Ascending aorta (tissue), 2 donors: Measurements from ENCODE around the gene KLC1. TPM values are rescaled to one million over a fixed set of nuclear protein-coding genes. Genes with fewer than 3 reads are reported as not detected.

Experiments used
- DNase-seq, 2 donors: peaks; one replicate each; pipeline ENCODE4 v3.0.0-alpha.2; 2019; ENCODE audit warnings: low spot score in 2 of 2
- H3K27ac ChIP-seq, 2 donors: fragments of 200-600 bp; sonication (generic); one replicate each; pipeline ENCODE4 v1.5.1; 2016 to 2017; ENCODE audit warnings: mild to moderate bottlenecking in 1 of 2
- H3K27me3 ChIP-seq: fragments of 200-600 bp; sonication (generic); one replicate; pipeline ENCODE4 v1.5.1; 2017
- H3K36me3 ChIP-seq, 2 donors: fragments of 200-600 bp; sonication (generic); one replicate each; pipeline ENCODE4 v1.5.1; 2016
- H3K4me1 ChIP-seq, 2 donors: fragments of 200-600 bp; sonication (generic); one replicate each; pipeline ENCODE4 v1.5.1; 2016 to 2017; ENCODE audit warnings: mild to moderate bottlenecking in 1 of 2
- H3K4me3 ChIP-seq, 2 donors: fragments of 200-600 bp; sonication (generic); one replicate each; pipeline ENCODE4 v1.5.1; 2016 to 2017; ENCODE audit warnings: mild to moderate bottlenecking in 1 of 2
- H3K9me3 ChIP-seq, 2 donors: fragments of 200-600 bp; sonication (generic); one replicate each; pipeline ENCODE4 v1.5.1; 2016
- CTCF ChIP-seq, 3 experiments: fragments of 200-600 bp in 2 of 3; fragments of 450-650 bp in 1 of 3; sonication (generic) in 2 of 3; IDR thresholded peaks; one replicate each; pipeline ENCODE4 v1.5.1; 2016 to 2019; ENCODE audit warnings: antibody characterized with exemption in 3 of 3, mild to moderate bottlenecking in 1 of 3, moderate library complexity in 1 of 3
- intact Hi-C: fragments of 100-400 bp; cut with DNase I; formaldehyde crosslinking; loops from one replicate; pipeline ENCODE4 v1.15.1; 2023
- total RNA-seq: library from RNA; depleted of rRNA; stranded (reverse); fragments of >200 nt; gene quantifications from one replicate; pipeline ENCODE4 v1.1.0, GENCODE V29; 2016

The KLC1 gene
- total RNA-seq, 1 donor from 2014 or later = 302 TPM

DNA sequence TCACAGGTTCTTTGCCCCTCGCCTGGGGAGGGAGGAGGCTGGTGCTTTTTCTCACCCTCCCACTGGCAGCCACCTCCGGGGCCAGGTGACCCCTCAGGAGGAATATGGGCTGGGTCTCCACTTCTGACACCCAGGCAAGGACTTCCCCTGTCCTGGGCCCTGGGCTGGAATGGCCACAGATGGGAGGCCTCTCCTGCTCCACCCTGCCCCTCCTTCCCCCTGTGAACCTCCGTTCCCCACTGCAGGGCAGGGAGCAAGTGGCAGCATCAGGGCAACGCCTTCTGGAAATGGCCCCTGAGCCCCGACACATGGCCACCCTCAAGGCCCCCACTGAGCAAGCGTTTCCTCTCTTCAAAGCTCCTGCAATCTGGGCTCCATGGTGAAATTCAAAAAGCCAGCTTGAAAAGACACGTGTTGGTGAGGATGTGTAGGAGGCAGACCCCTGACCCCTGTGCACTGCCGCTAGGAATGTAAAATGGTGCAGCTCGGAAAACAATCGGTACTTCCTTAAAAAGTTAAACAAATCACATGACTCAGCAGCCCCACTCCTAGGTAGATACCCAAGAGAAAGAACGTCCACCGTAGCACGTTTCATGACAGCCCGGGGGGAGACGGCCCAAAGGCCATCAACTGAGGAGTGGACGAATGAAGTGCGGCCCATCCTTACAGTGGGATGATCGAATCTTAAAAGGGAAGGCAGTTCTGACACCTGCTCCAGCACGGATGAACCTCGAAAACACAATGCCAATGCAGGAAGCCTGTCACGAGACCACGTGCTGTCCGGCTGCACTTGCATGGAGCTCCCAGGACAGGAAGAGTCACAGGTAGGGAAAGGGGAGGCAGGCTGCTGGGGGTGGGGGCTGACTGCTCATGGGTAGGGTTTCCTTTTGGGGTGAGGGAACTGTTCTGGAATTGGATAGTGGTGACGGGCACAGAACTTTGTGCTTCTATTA is 74.7 kb downstream of the KLC1 start:
- TF ChIP-seq CTCF (IDR thresholded peaks at IDR 0.05) = no peak
- H3K36me3 ChIP-seq = peaks cover 60 to 88% of the 10 kb centered on the region in 2 donors

GRCh38 chr14:103704708-103705107 is 75.7 kb downstream of the KLC1 start:
- DNase-seq = no peak
- Histone ChIP-seq H3K36me3 (peaks cover 50 to 78% of the 10 kb centered on the region in 2 donors), H3K4me3 (no peak overlapping the region), H3K27me3 (no peaks in the 10 kb centered on the region), H3K4me1 (peaks cover 12 to 16% of the 10 kb centered on the region in 2 donors), H3K9me3 (no peaks in the 10 kb centered on the region), H3K27ac (no peak overlapping the region)
- intact Hi-C loops = no loop called here
- no peak for TF ChIP-seq CTCF (IDR thresholded peaks at IDR 0.05)

More for the DNA sequence above, 74.7 kb downstream of the KLC1 start:
- Histone ChIP-seq H3K4me1 (peaks cover 12 to 17% of the 10 kb centered on the region in 2 donors), H3K4me3 (no peak overlapping the region), H3K27ac (no peak overlapping the region), H3K27me3 (no peaks in the 10 kb centered on the region), H3K9me3 (no peaks in the 10 kb centered on the region)
- no peak for DNase-seq
- intact Hi-C loops = no loop called here

GRCh38 chr14:103705118-103705503 is 76.1 kb downstream of the KLC1 start:
- Histone ChIP-seq H3K27ac (no peak overlapping the region), H3K36me3 (peaks cover 49 to 75% of the 10 kb centered on the region in 2 donors), H3K27me3 (no peaks in the 10 kb centered on the region), H3K4me3 (no peak overlapping the region), H3K4me1 (peaks cover 9 to 12% of the 10 kb centered on the region in 2 donors), H3K9me3 (no peaks in the 10 kb centered on the region)
- DNase-seq = no peak
- intact Hi-C loops = no loop called here
- no peak for TF ChIP-seq CTCF (IDR thresholded peaks at IDR 0.05)

DNA sequence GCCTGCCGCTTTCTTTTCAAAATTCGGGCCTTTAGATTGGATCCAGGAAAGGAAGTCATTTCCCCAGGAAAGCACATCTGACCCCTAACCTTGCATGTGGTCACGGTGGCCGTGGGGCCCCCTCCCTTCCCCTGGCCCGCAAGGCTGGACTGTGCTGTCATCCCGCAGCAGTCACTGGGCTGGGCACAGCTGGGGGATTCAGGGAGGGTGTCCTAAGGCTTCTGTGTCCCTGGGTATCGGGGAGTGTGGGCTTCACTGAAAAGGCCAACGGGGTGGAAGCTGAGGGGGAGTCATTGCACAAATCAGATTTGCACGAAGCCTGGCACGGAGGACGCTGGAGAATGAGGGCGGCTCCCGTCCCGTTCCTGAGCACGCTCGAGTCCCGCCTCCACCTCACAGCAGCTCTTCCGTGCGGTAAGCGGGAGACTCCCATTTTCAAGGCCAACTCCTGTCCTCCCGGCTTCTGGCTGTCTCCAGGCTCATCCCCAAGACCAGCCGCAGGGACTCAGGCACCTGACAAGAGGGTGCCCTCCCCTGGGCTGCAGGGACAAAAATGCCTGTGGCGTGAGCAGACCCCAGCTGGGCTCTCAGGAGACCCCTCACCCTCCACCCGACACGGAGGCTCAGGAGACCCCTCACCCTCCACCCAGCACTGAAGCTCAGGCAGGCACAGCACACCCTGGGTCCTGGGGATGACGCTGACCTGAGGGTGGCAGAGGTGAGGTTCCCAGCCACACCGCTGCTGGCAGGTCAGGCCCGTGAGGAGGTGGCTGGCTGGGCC is 76.7 kb downstream of the KLC1 start:
- TF ChIP-seq CTCF (IDR thresholded peaks at IDR 0.05) = no peak
- no peak for DNase-seq
- H3K27ac ChIP-seq = no peak overlapping the region
- no peaks in the 10 kb centered on the region for H3K27me3 ChIP-seq
- H3K4me1 ChIP-seq = peaks cover 7 to 9% of the 10 kb centered on the region in 2 donors
- intact Hi-C loops = no loop called here
- no peaks in the 10 kb centered on the region for H3K9me3 ChIP-seq
- peaks cover 46 to 69% of the 10 kb centered on the region in 2 donors for H3K36me3 ChIP-seq
- no peak overlapping the region for H3K4me3 ChIP-seq

DNA sequence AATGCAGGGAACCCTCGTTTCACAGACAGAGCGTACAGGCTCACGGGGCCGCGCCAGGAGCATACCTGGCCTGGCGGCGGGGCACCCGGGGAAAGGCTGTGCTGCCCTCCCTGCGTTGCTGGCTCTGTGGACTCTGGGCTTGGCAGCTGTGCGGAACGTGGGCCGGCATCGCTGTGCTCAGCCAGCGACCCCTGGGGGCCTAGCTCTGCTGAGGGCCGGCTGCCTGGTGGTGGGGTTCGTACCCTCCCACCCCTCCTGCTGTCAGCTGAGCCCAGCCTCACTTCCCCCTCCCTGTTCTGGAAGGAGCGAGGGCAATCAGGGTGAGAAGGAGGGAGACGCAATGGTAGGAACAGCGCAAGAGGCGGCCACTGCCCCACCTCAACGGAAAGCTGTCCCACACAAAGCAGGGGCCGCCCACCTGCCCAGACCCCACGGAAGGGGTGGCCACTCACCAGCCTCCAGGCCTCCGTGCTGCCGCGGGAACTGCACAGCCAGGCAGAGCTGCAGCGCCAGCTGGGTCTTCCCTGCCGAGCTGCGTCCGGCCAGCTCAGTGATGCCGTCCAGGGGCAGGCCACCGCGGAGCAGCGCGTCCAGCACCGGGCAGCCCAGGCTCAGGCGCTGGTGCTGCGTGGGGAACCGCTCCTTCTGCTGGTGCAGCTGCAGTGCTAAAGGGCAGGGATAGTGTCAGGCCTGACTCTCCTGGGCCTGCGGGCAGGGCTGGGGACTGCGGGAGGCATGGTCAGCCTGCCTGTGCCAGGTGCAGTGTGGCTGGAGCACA is 77.7 kb downstream of the KLC1 start:
- H3K9me3 ChIP-seq = no peaks in the 10 kb centered on the region
- peaks cover 9 to 13% of the 10 kb centered on the region in 2 donors for H3K4me1 ChIP-seq
- H3K27me3 ChIP-seq = no peaks in the 10 kb centered on the region
- intact Hi-C loops = no loop called here
- H3K4me3 ChIP-seq = no peak overlapping the region
- TF ChIP-seq CTCF (IDR thresholded peaks at IDR 0.05) = no peak
- no peak overlapping the region for H3K27ac ChIP-seq
- no peak for DNase-seq
- peaks cover 40 to 59% of the 10 kb centered on the region in 2 donors for H3K36me3 ChIP-seq
